T-helper 1 cell (primary cell): ENCODE results near the gene CCDC110.
"Not testable (repeated sequence)": the region's sequence is repeated elsewhere in the genome, so short reads cannot be mapped to it uniquely, and the experiment has no call there.

ENCODE experiments used
- DNase-seq, 5 donors: peaks; one replicate each; pipeline ENCODE4 v3.0.0-alpha.2; 2012 to 2020
- total RNA-seq, 4 donors: gene quantifications; one replicate each; lab custom pipeline; 2026; lab: John Stamatoyannopoulos, UW

Gene CCDC110
- total RNA-seq, result 0 to 1.0 (median 0.14) reads per million in 4 donors

DNA sequence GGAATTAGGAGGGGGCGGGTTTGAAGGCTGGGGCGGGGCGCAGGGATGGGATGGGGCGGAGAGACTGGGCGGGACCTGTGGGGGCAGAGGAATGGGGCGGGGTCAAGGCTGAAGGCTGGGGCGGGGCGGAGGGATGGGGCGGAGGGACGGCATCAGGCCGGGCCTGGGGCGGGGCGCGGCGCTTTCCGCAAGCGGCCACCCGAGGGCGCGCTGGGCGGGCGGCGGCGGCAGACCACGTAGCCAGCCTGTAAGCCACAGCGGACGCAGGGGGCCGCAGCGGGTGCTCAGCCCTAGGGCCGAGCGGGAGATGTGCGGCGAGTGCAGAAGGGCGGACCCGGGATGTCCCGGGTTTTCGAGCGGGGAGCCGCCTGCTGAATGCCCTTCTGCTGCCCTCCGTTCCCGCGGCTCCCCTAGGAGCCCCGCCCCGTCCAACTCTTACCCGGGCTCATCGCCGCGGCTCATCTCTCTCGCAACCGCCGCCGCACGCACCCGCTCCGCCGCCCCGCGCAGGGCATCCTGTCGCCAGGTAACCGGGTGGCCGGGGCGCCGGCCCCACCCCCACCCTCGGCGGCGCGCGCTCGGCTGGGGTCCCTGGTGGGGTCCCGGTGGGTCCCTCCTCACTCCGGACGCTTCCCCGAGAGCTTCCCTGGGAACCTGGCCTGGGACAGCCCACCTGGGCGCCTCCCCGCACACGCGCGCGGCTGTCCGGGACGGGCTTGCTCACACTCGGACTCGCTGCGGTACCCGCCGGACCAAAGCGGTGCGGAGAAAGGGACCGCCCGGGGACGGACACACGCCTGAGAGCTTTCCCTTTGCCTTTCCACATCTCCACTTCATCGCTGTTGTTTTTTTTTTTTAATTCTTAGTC, at the start of gene CCDC110:
Gene CCDC110, minus strand, starts transcription at position 499 of the 868 bp plus-strand sequence. Its CDS starts 50 bp downstream, at position 449.
- DNase-seq, result peak; percentile 86 to 92 (median 89)

DNA sequence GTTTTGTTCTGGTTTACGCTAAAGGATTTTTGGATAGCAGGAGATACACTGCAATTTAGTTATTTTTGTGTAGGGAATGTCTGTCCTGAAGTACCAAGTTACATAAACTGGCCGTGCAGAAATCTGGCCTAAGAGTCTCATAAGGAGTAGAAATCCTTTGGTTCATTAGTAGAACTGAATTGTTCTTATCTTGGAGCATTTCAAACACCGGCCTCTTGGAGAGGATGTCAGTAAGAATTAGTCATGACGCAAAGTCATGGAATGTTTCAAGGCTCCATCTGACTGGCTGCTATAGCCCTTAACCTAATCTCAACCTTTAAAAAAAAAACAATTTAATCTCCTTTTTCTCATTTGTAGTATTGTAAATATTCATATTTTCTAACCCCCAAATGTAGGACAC, 48.6 kb upstream of the CCDC110 start:
- no peak for DNase-seq

DNA sequence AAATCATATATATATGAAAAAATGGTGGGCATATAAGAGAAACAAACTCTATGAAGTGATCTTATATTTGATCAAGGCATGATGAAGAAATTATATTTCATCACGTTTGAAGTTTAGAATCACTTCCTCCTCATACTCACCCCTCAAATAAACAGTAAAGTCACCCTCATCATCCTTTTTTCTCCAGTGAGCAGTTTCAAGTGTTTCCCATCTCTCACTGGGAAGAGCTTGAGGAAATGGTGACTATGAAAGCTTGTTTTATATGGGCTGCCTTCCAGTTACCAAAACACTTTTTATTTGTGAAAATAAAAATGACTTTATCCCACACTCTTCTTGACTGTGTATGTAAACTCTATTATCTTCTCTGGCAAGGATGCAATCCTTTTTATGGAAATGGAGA, 47.0 kb upstream of the CCDC110 start:
- DNase-seq, result no peak

DNA sequence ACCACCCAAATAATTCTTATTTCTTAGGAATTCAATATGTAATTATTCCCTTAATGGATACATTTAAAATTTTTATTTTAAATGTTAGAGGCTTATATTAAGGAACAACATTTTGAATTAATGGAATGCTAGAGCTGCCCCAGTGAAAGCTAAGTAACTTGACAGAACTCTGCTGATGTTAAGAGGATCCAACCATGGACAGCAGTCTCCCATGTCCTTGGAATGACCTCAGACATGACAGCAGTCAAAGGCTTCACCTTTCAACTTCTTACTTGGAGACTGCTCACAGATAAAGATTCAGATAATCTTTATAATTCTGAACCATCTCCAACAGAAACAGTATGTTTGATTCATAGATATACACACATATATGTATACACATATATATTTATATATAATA, 46.5 kb upstream of the CCDC110 start:
- DNase-seq, result no peak

DNA sequence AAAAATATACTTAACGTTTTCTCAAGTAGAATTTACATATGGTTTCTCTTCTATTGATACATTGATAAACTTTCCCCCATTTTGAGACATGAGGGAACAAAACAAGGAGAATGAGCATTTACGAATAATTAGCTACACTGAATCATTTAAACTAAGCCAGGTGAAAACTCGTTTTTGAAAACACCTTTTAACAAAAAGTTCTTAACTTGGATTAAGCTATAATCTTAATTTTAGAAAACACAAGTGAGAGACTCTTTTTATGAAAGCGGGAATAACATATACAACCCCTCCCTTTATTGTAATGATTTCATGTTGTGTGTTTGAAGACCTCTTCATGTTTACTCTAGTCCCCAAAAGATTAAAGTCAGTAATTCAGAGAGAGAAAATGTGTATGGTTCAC, 43.7 kb upstream of the CCDC110 start:
- no peak for DNase-seq

DNA sequence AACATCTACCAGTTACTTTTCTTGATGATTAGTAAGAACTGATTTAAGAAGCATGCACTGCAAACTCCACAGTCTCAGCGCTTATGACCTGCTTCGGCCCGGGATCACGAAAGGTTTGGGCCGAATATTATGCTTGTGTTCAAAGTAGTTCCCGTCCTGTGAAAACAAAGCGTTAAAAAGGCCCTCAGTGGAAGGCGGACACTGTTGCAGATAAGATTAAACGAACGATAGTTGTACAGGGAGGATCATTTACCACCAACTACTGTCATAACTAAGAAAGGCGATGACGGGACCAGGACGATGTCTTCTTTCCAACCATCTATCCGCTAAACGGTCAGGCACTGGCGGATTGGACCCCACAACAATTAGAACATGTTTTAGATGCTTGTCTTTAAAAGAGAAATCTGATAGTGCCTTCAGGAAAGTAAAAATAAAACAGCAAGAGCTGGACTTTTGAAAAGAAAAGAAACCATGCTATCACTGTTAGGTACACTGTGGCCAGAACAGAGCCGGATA, 42.7 kb upstream of the CCDC110 start:
- DNase-seq, result no peak

DNA sequence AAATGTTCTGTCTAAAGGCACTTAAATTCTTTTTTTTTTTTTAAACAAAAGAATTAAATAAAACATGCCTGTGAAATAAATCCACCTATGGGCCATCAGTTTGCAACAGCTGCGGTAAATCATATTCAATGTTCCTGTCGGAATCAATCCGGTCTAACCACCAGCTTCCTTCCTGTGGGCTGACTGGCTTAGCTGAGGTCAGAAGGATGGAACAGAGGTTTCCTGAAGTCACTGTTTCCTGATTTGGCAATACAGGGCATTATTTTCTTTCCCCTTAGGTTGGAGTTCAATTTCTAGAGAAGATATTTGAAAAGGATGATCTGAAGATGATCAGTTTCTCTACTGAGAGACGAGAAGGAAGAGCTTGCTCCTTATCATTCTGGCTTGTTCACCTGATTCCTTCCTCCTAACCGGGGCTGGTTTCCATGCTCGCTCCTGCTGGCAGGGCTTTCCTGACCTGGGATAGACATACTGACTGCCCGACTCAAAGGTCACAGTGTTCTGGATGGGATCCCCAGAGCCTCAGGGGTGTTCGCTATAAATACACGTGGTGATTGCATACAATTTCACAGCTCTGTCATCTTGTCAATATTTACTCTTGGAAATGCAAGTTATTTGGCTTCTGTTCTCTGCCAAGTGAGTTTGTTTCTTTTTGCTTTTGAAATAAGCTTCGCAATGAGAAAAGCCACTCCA, 42.1 kb upstream of the CCDC110 start:
- DNase-seq, result peak in 2 of 5 donors; percentile 11 to 28

DNA sequence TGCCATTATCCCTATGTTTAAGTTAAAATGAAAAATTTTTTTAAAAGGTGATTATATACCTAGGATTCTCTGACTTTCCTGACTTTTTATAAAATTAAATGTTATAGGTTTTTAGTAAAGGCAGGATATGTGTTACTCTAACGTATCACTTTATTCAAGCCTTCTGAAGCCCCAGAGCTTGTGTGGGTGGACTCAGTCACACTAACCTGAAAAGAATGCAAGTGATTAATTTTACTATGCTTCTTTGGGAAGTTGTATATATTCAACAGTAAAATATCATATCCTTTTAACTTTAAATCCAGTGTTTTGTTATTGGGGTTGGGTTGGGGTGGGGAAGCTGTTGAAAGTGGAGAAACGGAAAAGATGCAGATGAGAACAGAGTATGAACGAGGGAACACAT, 41.0 kb upstream of the CCDC110 start:
- DNase-seq, result no peak

DNA sequence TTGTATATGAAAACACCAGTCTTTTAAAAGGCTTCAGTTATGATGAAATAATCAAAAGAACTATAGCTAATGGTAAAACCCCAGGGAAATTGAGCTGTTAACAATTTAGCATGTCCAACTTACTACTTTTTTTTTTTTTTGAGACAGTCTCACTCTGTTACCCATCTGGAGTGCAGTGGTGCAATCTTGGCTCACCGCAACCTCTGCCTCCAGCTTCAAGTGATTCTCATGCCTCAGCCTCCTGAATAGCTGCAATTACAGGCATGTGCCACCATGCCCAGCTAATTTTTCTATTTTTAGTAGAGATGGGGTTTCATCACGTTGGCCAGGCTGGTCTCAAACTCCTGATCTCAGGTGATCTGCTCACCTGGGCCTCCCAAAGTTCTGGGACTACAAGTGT, 39.7 kb upstream of the CCDC110 start:
- not testable (repeated sequence) for DNase-seq

DNA sequence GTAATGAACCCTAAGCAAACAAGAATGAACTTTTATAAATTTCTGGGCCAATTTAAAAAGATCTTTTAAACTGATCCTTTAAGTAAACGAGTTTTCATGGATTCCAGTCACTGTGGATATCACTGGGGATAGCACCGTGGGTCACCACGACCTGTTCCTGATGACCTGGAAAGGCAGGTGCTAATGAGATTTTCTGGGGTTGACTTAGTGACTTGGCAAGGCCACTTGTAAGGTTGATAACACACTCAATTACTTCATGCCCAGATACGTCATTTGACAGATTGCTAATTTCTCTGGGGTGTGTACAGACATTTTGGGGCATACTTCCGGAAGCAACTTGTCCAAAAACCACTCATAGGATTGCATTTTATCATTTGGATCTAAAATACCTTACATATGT, 39.3 kb upstream of the CCDC110 start:
- DNase-seq, result no peak

DNA sequence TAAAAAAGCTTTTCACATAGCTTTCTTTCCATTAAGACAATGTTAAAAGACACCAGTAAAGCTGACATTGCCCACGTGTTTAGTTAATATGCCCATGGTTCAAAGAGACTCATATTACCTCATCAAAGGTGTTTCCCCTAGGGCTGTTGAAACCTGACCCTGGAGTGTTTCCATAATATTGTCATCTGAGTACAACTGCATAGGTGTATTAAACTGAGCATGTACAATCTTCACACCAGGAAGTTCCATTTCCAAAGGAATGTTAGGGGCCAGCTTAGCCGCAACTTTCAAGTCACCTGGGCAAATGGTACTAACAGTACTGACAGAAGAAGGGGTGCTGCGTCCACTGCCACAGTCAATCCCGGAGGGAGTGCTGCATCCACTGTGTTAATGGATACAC, 36.6 kb upstream of the CCDC110 start:
- no peak for DNase-seq

DNA sequence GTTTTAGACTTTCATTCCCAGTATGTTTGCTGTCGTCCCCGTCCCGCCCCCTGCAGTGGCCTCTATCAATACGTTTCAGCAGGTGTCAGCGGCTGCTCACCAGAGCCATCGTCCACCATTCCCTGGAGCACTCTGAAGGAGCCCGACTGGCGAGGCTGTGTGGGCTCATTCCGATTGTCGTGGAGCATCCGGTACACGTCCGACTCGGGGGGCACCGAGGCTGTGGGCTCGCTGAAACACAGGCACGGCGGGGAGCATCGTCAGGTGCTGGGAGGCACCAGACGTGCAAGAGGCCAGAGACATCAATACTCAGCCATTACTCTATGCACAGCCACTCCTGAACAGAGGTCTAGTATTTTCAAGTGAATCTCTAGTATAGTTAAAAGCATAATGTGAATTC, 34.9 kb upstream of the CCDC110 start:
- DNase-seq, result no peak

DNA sequence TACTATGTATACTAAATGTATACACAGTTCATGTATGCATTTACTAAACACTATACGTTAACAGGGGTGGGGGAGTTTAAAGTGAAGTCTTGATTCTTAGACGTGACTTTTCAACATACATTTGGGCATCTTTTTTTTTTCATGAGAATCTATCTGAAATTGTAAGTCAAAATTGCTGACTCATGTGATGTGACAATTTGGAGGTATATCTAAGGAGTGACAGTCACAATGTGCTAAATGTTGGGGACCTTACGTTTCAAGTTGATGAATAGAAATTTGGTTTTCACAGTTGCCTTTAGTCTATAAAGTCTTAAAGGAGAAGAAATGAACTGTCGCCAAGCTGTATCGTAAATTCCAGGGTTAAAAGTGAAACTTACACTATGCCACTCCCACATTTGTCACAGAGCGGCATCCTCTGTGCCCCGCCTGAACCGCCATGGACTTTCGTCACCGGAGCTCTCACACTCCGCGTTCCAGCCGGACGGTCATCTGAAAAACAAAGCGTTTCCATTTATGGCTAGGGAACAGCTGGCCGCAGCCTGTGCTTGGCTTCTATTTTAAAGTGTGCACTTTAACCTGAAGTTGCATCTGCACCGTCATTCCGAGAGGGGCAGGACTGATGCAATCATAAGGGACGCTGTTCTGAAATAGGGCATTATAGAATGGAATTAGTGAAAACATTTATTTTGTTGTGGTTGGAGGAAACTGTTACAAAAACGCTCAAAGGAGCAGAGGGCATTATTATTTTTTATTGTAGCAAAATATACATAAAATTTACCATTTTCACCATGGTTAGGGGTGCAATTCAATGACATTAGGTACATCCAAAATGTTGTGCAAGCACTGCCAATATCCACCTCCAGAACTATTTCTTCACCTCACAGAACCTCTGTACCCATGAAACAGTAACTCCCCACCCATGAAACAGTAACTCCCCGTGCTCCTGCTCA, 32.8 kb upstream of the CCDC110 start:
- no peak for DNase-seq

DNA sequence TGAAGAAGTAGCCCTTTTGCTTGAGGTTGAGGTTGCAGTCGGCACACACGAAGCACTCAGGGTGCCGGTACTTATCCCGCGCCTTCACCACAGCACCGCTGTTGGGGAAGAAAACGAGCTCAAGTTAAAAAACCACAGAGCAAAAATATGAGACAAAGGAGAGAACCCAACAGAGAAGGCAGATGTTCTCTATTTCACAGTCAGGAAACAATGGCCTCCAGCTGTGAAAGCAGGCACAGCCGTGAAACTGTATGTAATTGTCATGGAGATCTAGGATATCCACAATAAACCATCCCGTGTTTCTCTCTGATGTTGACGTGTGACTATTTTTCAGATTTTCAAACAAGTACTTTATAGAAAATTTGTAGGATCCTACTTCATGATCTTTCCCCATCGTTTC, 30.9 kb upstream of the CCDC110 start:
- DNase-seq, result no peak

DNA sequence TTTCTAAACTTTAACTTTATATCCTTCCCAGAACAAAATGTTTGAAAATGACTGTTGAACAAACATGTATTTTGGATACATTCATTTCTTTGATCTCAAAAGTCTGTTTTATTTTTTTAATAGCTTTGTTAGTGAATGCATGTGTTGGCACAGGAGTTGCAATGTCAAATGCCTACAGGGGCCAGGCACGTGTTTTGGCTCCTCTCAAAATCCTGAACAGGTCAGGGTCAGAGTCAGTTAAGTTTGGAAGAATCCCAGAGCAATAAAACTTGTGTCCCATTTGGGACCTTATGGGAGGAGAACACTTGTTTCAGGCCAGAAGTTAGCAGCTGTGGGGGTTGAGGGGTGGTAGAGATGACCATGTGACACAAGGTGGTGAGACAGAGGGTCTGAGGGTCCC, 29.0 kb upstream of the CCDC110 start:
- DNase-seq, result no peak

DNA sequence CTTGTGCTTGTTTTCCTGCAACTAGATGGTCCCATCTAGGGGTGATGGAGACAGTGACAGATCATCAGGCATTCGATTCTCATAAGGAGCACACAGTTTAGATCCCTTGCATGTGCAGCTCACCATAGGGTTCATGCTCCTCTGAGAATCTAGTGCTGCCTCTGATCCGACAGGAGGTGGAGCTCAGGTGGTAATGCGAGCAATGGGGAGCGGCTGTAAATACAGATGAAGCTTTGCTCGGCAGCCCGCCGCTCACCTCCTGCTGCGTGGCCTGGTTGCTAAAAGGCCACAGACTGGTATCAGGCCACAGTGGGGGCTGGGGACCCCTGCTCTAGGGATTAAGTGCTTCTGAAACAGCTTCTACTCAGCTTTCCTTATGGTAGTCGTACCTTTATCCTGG, 28.5 kb upstream of the CCDC110 start:
- DNase-seq, result no peak

DNA sequence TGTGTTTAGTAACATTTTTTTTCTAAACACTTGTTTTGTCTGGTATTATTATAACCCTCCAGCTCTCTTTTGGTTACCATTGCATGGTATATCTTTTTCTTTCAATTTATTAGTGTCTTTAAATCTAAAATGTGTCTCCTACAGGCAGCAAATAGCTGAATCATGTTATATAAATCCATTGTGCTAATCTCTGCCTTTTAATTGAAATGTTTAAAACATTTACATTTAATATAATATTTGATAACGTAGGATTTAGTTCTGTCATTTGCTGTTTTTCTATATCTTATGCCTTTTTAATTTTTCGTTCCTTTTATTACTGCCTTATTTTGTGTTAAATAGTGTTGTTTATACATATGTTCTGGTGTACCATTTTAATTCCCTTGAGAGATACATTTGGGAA, 17.1 kb upstream of the CCDC110 start:
- DNase-seq, result no peak

DNA sequence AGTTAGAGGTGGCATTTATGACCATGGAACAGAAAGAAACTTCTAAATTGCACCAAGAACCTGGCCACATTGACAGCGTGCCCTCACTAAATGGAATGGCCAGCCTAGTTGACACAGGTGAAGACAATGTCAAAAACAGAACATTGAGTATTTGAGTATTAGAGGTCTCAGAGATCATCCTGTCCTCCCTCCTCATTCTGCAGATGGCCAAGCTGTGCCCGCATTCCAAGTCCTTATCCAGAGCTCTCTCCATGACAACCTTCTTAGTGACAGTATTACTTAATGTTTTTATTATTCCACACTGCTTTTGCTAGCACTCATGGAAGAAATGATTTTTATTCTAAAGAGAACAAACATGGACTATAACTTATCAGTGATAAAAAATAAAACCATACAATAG, 9.9 kb upstream of the CCDC110 start:
- no peak for DNase-seq

DNA sequence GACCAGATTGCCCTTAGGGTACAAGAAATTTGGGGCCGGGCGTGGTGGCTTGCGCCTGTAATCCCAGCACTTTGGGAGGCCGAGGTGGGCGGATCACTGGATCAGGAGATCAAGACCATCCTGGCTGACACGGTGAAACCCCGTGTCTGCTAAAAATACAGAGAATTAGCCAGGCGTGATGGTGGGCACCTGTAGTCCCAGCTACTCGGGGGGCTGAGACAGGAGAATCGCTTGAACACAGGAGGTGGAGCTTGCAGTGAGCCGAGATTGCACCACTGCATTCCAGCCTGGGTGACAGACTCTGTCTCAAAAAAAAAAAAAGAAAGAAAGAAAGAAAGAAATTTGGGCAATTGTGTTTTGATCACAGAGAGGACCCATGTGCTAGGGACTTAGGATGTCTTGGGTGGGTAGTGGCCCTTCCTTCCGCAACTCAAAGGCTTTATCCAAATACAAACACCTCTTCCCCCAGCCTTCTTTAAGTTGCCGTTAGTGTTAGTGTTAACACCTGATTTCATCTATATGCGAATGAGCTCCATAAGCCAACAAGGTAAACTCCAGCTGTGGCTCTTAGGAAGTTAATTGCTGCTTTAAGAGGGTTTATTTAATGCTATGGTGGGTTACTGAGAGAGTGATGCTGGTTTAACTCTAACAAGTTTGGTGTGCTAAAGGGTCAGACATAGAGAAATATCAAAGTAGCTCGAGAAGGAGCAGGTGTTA, 8.6 kb upstream of the CCDC110 start:
- no peak for DNase-seq

DNA sequence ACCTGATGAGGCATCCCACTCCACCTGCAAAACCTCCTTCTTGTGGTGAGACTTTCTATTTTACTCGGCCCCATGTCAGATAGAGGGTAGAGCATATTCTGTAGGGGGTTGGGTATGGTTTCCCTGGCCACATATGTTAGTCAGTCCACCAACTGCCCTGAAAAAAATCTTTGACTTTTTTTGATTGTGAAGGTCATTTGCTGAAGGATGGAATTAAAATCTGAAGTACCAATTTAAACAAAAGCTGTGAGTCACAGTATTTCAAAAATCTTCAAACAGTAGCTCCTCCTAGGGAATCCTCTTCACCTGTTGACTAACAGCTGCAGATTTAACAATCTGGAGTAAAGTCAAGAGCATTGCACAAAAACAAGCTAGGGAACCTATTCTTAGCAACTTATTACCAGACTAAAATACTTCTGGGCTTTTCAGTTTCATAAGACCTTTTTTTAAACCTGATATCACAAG, 8.0 kb upstream of the CCDC110 start:
- DNase-seq, result no peak

DNA sequence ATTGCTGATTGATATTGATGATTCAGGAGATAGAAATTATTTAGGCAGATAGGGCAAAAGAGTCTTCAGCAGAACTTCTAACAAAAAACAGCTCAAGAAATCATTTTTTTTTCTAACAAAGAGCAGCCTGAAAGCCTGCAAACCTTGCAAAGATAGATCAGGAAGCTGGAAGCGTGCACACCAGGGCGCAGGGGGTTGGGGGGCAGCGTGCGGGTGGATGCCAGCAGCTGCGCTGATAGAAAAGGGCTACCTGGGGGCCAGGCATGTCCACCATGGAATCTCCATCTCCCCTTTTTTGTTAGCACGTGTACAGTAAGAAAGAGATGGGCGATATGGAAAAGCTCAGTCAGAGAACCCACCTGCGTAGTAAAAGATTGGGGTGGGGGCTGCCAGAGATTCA, 1.7 kb upstream of the CCDC110 start:
- no peak for DNase-seq

DNA sequence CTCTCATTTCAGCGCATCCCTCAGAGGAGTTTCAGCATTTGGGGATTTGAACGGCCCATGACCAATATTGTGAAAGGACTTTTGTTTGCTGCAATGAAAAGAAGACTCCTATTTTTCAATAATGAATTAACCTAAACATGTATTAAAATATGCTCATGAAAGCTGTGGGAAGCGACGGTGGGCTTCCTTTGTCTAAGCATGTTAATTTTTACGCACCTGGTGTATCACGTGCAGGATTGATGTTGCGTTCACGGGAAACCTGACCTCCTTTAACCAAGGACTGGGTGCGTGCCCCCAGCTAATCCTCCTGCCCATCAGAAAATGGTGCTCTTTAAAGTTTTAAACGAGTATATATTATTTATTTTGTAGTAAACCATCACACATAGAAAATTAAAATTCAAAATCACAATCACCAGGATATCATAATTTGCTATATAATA, 590 bp upstream of the CCDC110 start:
- DNase-seq, result no peak
